Cardiac fibroblast (primary cell): Measurements from ENCODE around the gene ARL17A.
"Not testable (repeated sequence)": the region's sequence is repeated elsewhere in the genome, so short reads cannot be mapped to it uniquely, and the experiment has no call there.

Experiments
- DNase-seq, 2 donors: peaks; one replicate each; pipeline versions ENCODE4 v3.0.0 to v3.0.0-alpha.2; 2010; ENCODE audit warnings: low read depth in 2 of 2
- H3K4me3 ChIP-seq, 2 donors: replicated peaks in 1 of 2; 1 replicate in 1 of 2; 2 replicates in 1 of 2; pipeline ENCODE4 v1.5.1; 2011; ENCODE audit warnings: low read depth in 2 of 2, low read length in 2 of 2, mild to moderate bottlenecking in 2 of 2, moderate library complexity in 1 of 2

The ARL17A gene

DNA sequence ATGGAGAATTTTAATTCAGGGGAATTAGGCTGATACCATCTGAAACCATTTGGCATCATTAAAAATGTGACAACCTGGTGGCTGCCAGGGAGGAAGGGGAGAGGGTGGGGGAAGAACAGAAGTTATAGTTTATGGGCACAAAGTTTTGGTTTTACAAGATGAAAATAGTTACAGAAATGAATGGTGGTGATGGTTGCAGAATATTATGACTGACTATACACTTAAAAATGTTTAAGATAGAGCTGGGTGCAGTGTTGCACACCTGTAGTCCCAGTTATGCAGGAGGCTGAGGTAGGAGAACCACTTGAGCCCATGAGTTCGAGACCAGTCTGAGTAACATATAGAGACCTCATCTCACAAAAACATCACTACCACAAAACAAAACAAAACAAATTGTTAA is 12.5 kb downstream of the ARL17A start:
- not testable (repeated sequence) for H3K4me3 ChIP-seq, DNase-seq

DNA sequence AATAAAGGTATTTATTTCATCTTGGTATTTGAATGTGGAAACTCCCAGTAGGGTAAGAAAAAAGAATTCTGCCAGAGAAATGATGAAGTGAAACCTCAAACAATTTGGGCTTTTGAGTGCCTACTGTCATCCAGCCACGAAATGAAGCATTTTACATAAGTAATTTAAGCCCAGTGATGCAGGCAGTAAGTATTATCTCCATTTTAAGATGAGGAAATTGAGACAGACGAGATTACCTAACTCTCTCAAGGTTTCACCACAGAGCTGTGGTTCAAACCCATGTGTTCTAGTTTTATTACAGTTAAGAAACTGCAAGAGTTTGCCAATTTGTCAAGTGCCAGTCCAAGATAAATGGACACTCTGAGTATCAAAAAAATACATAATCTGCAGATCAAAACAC is 13.2 kb downstream of the ARL17A start:
- DNase-seq: not testable (repeated sequence)

DNA sequence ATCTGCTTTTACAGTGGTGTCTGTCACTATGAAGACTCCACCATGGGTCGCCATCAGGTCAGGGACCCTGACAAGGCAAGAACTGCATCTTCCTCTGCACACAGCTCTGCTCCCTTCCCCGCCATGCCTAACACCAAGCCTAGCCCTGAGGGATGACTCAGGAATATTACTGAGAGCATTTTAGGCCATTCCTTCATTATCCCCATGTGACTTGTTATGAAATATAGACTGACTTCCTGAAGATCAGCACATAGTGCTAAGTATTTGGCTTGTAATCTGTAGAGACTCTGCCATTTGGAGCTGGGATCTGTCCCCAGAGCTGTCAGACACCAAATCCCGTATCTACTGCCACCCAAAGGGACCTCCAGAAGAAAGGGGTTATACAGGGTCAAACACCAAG is 19.4 kb downstream of the ARL17A start:
- DNase-seq, H3K4me3 ChIP-seq: not testable (repeated sequence)

More for the DNA sequence above, 13.2 kb downstream of the ARL17A start:
- H3K4me3 ChIP-seq: not testable (repeated sequence)

DNA sequence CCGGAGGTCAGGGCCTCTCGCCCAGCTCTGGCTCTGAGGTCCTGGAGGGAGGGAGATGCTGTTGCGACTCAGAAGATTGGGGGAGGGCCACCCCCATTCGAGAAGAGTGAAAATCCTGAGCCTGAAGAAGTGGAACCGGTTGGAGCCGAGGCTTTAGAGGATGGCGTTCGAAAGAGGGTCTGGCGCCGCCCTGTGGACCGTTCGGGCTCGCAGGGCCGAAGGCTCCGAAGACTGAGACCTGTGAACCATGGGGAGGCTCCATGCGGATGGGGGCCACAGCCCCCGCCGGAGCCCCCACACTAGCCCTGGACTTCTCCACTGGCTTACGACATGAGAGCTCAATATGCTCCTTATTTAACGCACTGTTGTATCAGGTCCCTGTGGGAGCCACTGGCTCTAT is 20.3 kb downstream of the ARL17A start:
- H3K4me3 ChIP-seq, DNase-seq: not testable (repeated sequence)

DNA sequence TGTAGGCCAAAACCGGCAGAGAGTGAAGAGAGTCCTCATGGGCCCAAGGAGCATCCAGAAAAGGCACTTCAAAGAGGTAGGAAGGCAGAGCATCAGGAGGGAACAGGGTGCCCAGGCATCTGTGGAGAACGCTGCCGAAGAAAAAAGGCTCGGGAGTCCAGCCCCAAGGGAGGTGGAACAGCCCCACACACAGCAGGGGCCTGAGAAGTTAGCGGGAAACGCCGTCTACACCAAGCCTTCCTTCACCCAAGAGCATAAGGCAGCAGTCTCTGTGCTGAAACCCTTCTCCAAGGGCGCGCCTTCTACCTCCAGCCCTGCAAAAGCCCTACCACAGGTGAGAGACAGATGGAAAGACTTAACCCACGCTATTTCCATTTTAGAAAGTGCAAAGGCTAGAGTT is 30.9 kb downstream of the ARL17A start:
- DNase-seq, H3K4me3 ChIP-seq: not testable (repeated sequence)

DNA sequence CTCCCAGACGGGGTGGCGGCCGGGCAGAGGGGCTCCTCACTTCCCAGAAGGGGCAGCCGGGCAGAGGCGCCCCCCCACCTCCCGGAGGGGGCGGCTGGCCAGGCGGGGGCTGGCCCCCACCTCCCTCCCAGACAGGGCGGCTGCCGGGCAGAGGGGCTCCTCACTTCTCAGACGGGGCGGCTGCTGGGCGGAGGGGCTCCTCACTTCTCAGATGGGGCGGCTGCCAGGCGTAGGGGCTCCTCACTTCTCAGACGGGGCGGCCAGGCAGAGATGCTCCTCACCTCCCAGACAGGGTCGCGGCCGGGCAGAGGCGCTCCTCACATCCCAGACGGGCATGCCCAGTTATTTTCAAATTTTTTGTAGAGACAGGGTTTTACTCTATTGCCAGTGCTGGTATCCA is 44.8 kb downstream of the ARL17A start:
- not testable (repeated sequence) for H3K4me3 ChIP-seq, DNase-seq

DNA sequence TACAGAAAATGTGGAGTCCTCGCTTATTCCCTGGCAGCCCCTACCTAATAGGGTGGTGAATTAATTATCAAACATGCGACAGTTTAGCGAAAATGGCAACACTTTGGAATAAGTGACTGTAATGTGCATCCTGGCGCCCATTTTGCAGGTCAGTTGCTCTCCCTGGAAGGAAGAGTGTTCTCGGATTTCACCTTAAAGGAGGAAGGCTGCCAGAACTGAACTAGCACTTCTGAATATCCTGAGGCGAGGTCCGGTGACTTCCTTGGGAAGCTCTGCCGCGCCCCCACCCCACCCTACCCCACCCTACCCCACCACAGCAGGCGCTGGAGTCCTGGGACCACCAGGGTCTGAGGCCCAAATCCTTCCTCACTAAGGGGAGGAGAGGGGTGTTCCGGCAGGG is 67.3 kb downstream of the ARL17A start, which contains the start of gene LRRC37A2:
TSS of gene LRRC37A2 (plus strand) at position 301 of the 400 bp plus-strand sequence. CDS start 245 bp downstream, outside the sequence.
- H3K4me3 ChIP-seq, DNase-seq: not testable (repeated sequence)

DNA sequence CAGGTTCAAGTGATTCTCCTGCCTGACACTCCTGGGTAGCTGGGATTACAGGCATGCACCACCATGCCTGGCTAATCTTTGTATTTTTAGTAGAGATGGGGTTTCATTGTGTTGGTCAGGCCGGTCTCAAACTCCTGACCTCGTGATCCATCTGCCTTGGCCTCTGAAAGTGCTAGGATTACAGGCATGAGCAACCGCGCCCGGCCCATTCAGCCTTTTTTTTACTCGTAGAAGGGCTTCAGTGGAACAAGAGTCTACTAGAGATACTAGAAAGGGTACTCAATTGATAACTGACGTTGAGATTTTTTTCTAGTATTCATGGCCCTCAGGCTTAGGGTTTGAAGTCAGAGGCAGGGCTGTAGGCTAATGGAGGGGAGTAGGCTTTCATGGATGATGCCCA is 73.6 kb downstream of the ARL17A start:
- not testable (repeated sequence) for H3K4me3 ChIP-seq, DNase-seq

DNA sequence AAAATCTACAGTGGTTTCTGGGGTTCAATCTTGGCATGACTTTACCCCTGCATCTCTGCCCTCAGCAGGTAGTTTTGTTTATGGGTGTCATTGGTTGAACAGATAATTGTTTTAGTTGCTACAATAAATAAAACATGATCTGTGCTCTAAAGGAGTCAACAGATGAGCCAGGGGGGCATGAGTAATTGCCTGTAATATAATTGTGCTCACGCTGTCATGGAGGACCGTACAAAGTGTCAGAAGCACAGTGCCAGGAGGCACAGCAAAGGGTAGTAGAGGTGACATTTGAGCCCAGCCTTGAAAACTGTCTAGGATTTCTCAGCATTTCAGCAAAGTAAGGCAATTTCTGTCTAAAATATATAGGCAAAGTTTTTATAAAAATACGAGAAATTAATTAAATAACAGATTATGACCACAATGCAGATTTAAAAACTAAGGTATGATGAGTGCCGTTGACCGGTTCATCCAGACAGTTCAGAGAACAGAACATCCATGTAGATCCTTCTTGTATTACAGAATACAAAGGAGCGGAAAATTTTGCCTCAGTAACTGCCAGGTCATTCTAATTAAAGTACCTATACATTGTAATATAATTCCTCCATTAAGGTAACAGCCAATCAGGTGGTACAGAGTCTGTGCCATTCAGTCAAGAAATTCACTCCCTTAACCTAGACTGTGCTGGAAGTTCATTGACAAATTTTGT is 79.9 kb downstream of the ARL17A start:
- DNase-seq, H3K4me3 ChIP-seq: not testable (repeated sequence)

DNA sequence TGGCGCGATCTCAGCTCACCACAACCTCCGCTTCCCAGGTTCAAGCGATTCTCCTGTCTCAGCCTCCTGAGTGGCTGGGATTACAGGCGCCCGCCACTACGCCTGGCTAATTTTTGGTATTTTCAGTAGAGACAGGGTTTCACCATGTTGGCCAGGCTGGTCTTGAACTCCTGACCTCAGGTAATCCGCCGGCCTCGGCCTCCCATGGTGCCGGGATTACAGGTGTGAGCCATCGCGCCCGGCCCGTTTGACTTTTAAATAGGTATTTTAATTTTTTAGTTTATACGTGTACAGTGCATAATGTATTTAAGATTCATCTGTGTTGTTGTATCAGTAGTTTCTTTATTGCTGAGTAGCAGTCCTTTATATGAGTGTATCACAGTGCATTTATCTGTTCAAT is 87.5 kb downstream of the ARL17A start:
- H3K4me3 ChIP-seq, DNase-seq: not testable (repeated sequence)

DNA sequence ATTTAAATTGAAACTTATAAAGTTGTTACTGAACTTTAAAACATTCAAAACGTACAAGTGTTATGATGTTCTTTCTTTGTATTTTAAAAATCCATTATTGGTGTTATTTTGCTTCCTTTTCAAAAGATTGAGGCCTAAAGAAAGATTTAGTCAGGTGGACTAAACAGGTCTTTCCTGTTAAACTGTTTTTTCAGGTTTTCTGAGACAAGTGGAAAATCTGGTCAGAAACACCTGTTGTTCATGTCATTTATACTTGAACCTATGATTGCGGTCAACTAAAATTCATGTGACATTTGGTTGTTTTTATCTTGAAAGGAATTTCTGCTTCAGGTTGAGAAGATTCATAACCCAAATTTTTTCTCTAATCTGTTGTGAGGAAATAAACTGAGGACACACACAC is 98.2 kb downstream of the ARL17A start:
- DNase-seq, H3K4me3 ChIP-seq: not testable (repeated sequence)

DNA sequence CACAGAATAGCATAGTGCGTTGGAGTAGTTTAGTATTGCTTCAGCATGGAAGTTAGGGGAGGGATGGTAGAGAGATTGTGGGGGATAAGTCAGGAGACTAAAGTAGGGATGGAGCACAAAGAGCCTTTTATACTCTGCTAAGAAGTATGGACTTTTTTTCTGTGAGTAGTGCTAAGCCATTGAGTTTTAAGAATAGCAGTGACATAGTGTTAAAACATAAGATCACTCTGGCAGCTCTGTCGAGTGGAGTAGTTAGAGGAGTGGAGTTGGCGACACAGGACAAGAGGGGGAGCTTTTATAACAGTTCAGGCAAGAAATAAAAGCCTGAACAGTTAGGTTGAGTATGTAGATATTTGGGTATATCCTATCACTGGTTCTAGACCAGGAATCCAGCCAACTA is 100.7 kb downstream of the ARL17A start:
- DNase-seq, H3K4me3 ChIP-seq: not testable (repeated sequence)

DNA sequence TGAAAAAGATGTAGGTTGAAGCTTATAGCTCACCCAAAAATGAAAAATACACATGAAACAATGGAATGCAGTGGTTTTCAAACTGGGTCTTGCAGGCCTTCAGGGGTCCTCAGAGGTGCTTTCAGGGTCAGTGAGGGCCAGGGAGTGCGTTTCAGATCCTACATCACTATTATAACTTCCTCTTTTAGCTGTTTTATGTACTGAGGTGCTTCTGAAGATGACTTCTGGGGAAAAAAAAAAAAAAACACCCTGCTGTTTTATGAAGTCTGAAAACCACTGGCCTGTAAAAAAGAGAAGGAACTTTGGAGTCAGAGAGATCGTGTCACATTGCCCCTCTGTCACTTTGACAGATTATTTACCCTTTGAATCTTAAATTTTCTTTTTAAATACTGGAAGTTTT is 103.9 kb downstream of the ARL17A start:
- not testable (repeated sequence) for H3K4me3 ChIP-seq, DNase-seq

DNA sequence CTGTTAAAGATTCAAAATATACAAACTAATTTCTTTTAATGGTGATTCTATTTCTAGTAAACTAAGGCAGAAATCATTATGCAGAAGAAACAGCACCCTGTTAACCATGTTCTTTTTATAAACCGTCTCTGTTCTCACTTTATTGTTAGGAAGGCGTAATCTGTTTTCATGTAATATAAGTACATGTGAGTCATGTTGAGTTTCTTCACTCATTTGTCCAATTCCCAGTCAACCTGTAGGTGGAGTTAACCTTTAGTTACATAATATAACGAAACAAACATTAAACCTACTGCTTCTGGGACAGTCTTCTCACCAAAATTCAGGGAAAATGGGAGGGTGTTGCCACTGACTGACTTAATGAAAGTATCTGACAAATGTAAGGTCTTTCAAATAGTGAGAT is 105.0 kb downstream of the ARL17A start:
- DNase-seq, H3K4me3 ChIP-seq: not testable (repeated sequence)

DNA sequence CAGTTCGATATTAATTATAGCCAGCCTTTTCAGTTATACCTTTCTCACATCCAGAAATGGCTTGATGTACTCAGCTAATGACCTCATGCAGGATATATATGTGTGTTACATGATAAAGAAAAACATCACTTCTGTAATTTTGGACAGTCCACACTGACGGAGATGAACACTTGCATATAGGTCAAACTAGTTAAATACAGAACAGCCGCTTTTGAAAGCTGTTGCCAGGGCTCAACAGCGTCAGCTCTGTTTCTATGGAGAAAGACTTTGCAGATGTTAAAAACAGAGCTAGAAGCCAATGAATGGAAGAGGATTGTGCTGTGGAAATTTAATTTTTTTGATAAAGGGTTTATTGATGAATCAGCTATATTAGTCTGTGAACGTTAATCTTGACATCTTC is 111.9 kb downstream of the ARL17A start:
- not testable (repeated sequence) for H3K4me3 ChIP-seq, DNase-seq
